ENCODE measurements around the gene CTF1.

GRCh38 chr16:30953111-30953510, 56.7 kb downstream of the CTF1 start:
- TF ChIP-seq CTCF (IDR thresholded peaks at IDR 0.05) = no peak
- TF ChIP-seq ZFX (IDR thresholded peaks at IDR 0.05; ENCODE audit: borderline replicate concordance) = no peak
